Breast epithelium (tissue), 3 donors: ENCODE measurements around the gene FOXL2.

Experiments
- CTCF ChIP-seq, 3 donors: fragments of 450-650 bp; IDR thresholded peaks; one replicate each; pipeline ENCODE4 v1.5.1; 2016 to 2017; ENCODE audit warnings: antibody characterized with exemption in 3 of 3, mild to moderate bottlenecking in 3 of 3, moderate library complexity in 3 of 3
- POLR2A ChIP-seq: fragments of 450-650 bp; IDR thresholded peaks from one replicate; pipeline ENCODE4 v1.6.1; 2016; ENCODE audit warnings: antibody characterized with exemption, mild to moderate bottlenecking, moderate library complexity
- POLR2AphosphoS5 ChIP-seq, 3 donors: sonication (generic); formaldehyde crosslinking; IDR thresholded peaks; one replicate each; pipeline ENCODE4 v1.6.1; 2017; ENCODE audit warnings: antibody characterized with exemption in 3 of 3

- TF ChIP-seq CTCF (IDR thresholded peaks at IDR 0.05) (no peak), POLR2A (no peak), POLR2AphosphoS5 (IDR thresholded peaks at IDR 0.05) (no peak)
Observed at GRCh38 chr3:138948371-138949001, 1.5 kb upstream of the FOXL2 start.
